Measurements from ENCODE around the gene TMEM234. TPM values are rescaled to one million over a fixed set of nuclear protein-coding genes. Genes with fewer than 3 reads are reported as not detected.

TMEM234 gene
- total and polyA plus RNA-seq, 2 of the 8 experiments (the other 6 are each of a cell fraction or from before 2014, with no cell fraction given) = 8.7 to 8.9 TPM

- Histone ChIP-seq H3K9ac (replicated peaks in 1 of 4; ENCODE audit: extremely low read depth in 1 of 4, low read depth in 3 of 4, low read length in 3 of 4) (peak overlapping the region in 3 of 4 experiments; percentile 26 to 76 (median 73); a peak in 6 of 7 replicates), H2BK15ac (ENCODE audit: low read length) (peak overlapping the region; percentile 81; the same call in 1 of the 2 replicates), H4K91ac (replicated peaks; ENCODE audit: insufficient read length, low read length) (peak overlapping the region; percentile 88), H3K18ac (ENCODE audit: extremely low read depth, low read length) (peak overlapping the region; percentile 92), H3K4me1 (replicated peaks in 1 of 4; ENCODE audit: control insufficient read depth in 3 of 4, insufficient read depth in 4 of 4, low read length in 3 of 4) (peaks cover 0 to 7% (median 3%) of the 10 kb centered on the region in 4 experiments; a peak in 3 of 7 replicates), H4K20me1 (replicated peaks in 1 of 2; ENCODE audit: control insufficient read depth in 1 of 2, insufficient read depth in 2 of 2, low read length in 2 of 2) (no peaks in the 10 kb centered on the region), H3K36me3 (ENCODE audit: control insufficient read depth in 2 of 4, insufficient read depth in 4 of 4, low read length in 3 of 4) (no peaks in the 10 kb centered on the region; a peak in 1 of 8 replicates), H2BK12ac (ENCODE audit: low read depth, low read length) (0 out of 2 replicates have a peak overlapping the region, but pooled peaks have one; percentile 63), H3K14ac (ENCODE audit: insufficient read length) (no peak overlapping the region), H3K79me2 (ENCODE audit: control insufficient read depth in 1 of 2, insufficient read depth in 2 of 2, low read length in 2 of 2) (no peaks in the 10 kb centered on the region), H2BK20ac (ENCODE audit: low read length) (no peak overlapping the region), H3K9me3 (ENCODE audit: insufficient read depth in 2 of 2, low read depth in 1 of 2, low read length in 1 of 2) (no peaks in the 10 kb centered on the region), H3K23ac (ENCODE audit: insufficient read length) (no peak overlapping the region), H3K27me3 (replicated peaks in 1 of 4; ENCODE audit: control insufficient read depth in 3 of 4, extremely low read depth in 1 of 4, insufficient read depth in 3 of 4, low read length in 3 of 4) (no peaks in the 10 kb centered on the region; a peak in 1 of 7 replicates), H3K4me3 (ENCODE audit: extremely low read depth in 1 of 4, insufficient read depth in 2 of 4, low read depth in 3 of 4, low read length in 4 of 4) (peak overlapping the region; percentile 65 to 91 (median 68)), H2AK5ac (ENCODE audit: low read depth, low read length) (no peak overlapping the region), H4K5ac (ENCODE audit: insufficient read length, low read depth, low read length) (peak overlapping the region; percentile 34), H3K23me2 (ENCODE audit: low read depth, low read length) (peaks cover 16% of the 10 kb centered on the region), H3K4ac (replicated peaks; ENCODE audit: insufficient read length, low read depth, low read length) (peak overlapping the region; percentile 90), H2BK120ac (replicated peaks; ENCODE audit: low read depth, low read length) (no peak overlapping the region), H3K79me1 (ENCODE audit: low read depth, low read length) (no peaks in the 10 kb centered on the region), H3K4me2 (ENCODE audit: insufficient read depth in 1 of 2, low read depth in 2 of 2, low read length in 2 of 2) (peak overlapping the region; percentile 84 to 92), H4K8ac (ENCODE audit: extremely low read depth, insufficient read depth, low read length) (peak overlapping the region; percentile 65), H2BK5ac (ENCODE audit: low read depth, low read length) (peak overlapping the region; percentile 95; the same call in 1 of the 2 replicates), H3K27ac (ENCODE audit: low read depth, low read length) (no peak overlapping the region), H3K56ac (replicated peaks; ENCODE audit: insufficient read length, low read depth, low read length) (no peak overlapping the region), H2AFZ (ENCODE audit: low read length) (0 out of 2 replicates have a peak overlapping the region, but pooled peaks have one; percentile 14)
- ChIA-PET POLR2A (ENCODE audit: partially characterized antibody) (interaction anchor here (0.8 to 9.1 kb wide), 32 partner anchors 10 to 180 kb away, joined by 3 to 73 read pairs (median 7); partner anchors contain the start of genes BSDC1, CCDC28B, EIF3I and HDAC1), CTCF (ENCODE audit: partially characterized antibody) (interaction anchor here (0.6 to 7.3 kb wide), 18 partner anchors 9 to 456 kb away, joined by 3 to 70 read pairs (median 3); partner anchors contain the start of genes LCK and TMEM39B)
- peak in 1 of 2 experiments; percentile 81 for DNase-seq (ENCODE audit: low read depth in 1 of 2, low spot score in 2 of 2)
- no peak for FAIRE-seq
- 1% methylated on average over 49 of the region's 55 CpGs; no CpG with 5 or more reads in 1 of the 2 experiments for WGBS, 2 experiments (ENCODE audit: extremely low coverage in 1 of 2, insufficient coverage in 1 of 2, insufficient read length in 1 of 2, insufficient replicate concordance in 2 of 2, low coverage in 1 of 2, low lambda C conversion rate in 2 of 2, missing lambda C conversion rate in 1 of 2)
- 0 out of 2 replicates have a peak, but pooled peaks have one; percentile 8 for TF ChIP-seq GABPA (IDR thresholded peaks at IDR 0.05; ENCODE audit: borderline replicate concordance, insufficient read depth, low read length)
- no peak for TF ChIP-seq CEBPB (IDR thresholded peaks at IDR 0.05; ENCODE audit: low read depth, low read length)
- no peak for TF ChIP-seq BCL11A (IDR thresholded peaks at IDR 0.05; ENCODE audit: low read depth in 2 of 2, low read length in 2 of 2)
- TF ChIP-seq TAF1 (IDR thresholded peaks at IDR 0.05; ENCODE audit: low read depth, low read length) = no peak
- TF ChIP-seq, protein P1, sequence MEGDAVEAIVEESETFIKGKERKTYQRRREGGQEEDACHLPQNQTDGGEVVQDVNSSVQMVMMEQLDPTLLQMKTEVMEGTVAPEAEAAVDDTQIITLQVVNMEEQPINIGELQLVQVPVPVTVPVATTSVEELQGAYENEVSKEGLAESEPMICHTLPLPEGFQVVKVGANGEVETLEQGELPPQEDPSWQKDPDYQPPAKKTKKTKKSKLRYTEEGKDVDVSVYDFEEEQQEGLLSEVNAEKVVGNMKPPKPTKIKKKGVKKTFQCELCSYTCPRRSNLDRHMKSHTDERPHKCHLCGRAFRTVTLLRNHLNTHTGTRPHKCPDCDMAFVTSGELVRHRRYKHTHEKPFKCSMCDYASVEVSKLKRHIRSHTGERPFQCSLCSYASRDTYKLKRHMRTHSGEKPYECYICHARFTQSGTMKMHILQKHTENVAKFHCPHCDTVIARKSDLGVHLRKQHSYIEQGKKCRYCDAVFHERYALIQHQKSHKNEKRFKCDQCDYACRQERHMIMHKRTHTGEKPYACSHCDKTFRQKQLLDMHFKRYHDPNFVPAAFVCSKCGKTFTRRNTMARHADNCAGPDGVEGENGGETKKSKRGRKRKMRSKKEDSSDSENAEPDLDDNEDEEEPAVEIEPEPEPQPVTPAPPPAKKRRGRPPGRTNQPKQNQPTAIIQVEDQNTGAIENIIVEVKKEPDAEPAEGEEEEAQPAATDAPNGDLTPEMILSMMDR (IDR thresholded peaks at IDR 0.05; ENCODE audit: control extremely low read depth in 1 of 3, insufficient read depth in 1 of 3, low read depth in 1 of 3, low read length in 3 of 3) = 0 out of 4 replicates have a peak, but pooled peaks of 1 of the 3 experiments have one; percentile 10
- peak in 1 of 2 experiments; percentile 55; a peak in 1 of 4 replicates for TF ChIP-seq SIN3A (conservative IDR thresholded peaks at IDR 0.05 in 1 of 2, IDR thresholded peaks at IDR 0.05 in 1 of 2; ENCODE audit: low read depth in 1 of 2, low read length in 2 of 2)
- TF ChIP-seq TAF7 (optimal IDR thresholded peaks at IDR 0.05; ENCODE audit: borderline replicate concordance, low read depth, low read length) = no peak
- TF ChIP-seq YY1 (IDR thresholded peaks at IDR 0.05; ENCODE audit: low read depth, low read length) = no peak
Observed at GRCh38 chr1:32241001-32241763, 19.0 kb upstream of the TMEM234 start.

All from H1 (cell line).